Activated T-cell treated with anti-CD3 and anti-CD28 coated beads for 24 hours (primary cell): Measurements from ENCODE around the gene ADGRF5.

Experiments
- DNase-seq: peaks from one replicate; pipeline ENCODE4 v3.0.0-alpha.2; 2020; ENCODE audit warnings: low read depth

ADGRF5 gene

GRCh38 chr6:46921731-46922130 is at the start of gene ADGRF5:
TSS of gene ADGRF5 (minus strand) at chr6:46921938. CDS start at chr6:46906762, 15,176 bp downstream.
- DNase-seq = no peak

- no peak for DNase-seq
These were observed 47.5 kb upstream of the ADGRF5 start for GRCh38 chr6:46969206-46969605.

- DNase-seq = no peak
These were observed 46.1 kb upstream of the ADGRF5 start for GRCh38 chr6:46967826-46968349.

GRCh38 chr6:46964716-46965519 is 43.2 kb upstream of the ADGRF5 start:
- no peak for DNase-seq

GRCh38 chr6:46963626-46964025 is 41.9 kb upstream of the ADGRF5 start:
- DNase-seq = no peak

GRCh38 chr6:46963039-46963438 is 41.3 kb upstream of the ADGRF5 start:
- no peak for DNase-seq

GRCh38 chr6:46961711-46962110 is 40.0 kb upstream of the ADGRF5 start:
- no peak for DNase-seq

GRCh38 chr6:46961232-46961631 is 39.5 kb upstream of the ADGRF5 start:
- DNase-seq = no peak

- no peak for DNase-seq
These were observed 37.7 kb upstream of the ADGRF5 start for GRCh38 chr6:46959419-46959818.

- no peak for DNase-seq
These were observed 34.7 kb upstream of the ADGRF5 start for GRCh38 chr6:46956409-46956808.

GRCh38 chr6:46954837-46955451 is 33.2 kb upstream of the ADGRF5 start:
- no peak for DNase-seq

GRCh38 chr6:46953921-46954320 is 32.2 kb upstream of the ADGRF5 start:
- no peak for DNase-seq

- no peak for DNase-seq
These were observed 28.0 kb upstream of the ADGRF5 start for GRCh38 chr6:46949632-46950280.

GRCh38 chr6:46948699-46949098 is 27.0 kb upstream of the ADGRF5 start:
- no peak for DNase-seq

GRCh38 chr6:46947497-46947896 is 25.8 kb upstream of the ADGRF5 start:
- no peak for DNase-seq

- DNase-seq = no peak
These were observed 18.9 kb upstream of the ADGRF5 start for GRCh38 chr6:46940433-46941226.

- DNase-seq = no peak
These were observed 15.9 kb upstream of the ADGRF5 start for GRCh38 chr6:46937642-46938041.

GRCh38 chr6:46935687-46936086 is 13.9 kb upstream of the ADGRF5 start:
- DNase-seq = no peak

GRCh38 chr6:46933751-46934150 is 12.0 kb upstream of the ADGRF5 start:
- DNase-seq = no peak

GRCh38 chr6:46932526-46933319 is 11.0 kb upstream of the ADGRF5 start:
- DNase-seq = no peak

- DNase-seq = no peak
These were observed 9.7 kb upstream of the ADGRF5 start for GRCh38 chr6:46931416-46931815.
